ENCODE measurements around the gene SFN. TPM values are rescaled to one million over a fixed set of nuclear protein-coding genes. Genes with fewer than 3 reads are reported as not detected.

Gene SFN
- total RNA-seq, 1 experiment from 2014 or later: 245 TPM

DNA sequence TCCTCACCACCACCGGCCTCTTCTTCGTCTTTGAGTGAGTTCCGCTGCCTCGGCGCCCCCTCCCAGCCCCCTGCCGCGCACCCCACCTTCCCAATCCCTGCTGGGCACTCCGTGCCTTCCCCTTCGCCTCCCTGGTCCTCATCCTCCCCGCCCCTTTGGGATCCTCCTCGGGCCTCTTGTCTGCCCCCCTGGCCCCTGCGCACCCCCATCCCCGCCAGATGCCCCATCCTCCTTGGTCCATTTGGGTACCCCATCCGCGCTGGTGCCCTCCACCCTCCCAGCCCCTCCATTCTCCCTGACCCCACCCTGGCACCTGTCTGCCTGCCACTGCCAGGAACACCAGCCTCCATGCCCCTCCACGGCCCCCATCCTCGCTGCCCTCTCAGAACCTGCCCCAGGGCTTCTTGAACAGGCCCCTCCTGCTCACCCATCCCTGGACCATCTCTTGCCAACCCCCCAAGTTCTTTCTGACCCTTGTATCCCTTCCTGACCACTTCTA, 35.8 kb upstream of the SFN start (continued):
- TF ChIP-seq, protein P1, sequence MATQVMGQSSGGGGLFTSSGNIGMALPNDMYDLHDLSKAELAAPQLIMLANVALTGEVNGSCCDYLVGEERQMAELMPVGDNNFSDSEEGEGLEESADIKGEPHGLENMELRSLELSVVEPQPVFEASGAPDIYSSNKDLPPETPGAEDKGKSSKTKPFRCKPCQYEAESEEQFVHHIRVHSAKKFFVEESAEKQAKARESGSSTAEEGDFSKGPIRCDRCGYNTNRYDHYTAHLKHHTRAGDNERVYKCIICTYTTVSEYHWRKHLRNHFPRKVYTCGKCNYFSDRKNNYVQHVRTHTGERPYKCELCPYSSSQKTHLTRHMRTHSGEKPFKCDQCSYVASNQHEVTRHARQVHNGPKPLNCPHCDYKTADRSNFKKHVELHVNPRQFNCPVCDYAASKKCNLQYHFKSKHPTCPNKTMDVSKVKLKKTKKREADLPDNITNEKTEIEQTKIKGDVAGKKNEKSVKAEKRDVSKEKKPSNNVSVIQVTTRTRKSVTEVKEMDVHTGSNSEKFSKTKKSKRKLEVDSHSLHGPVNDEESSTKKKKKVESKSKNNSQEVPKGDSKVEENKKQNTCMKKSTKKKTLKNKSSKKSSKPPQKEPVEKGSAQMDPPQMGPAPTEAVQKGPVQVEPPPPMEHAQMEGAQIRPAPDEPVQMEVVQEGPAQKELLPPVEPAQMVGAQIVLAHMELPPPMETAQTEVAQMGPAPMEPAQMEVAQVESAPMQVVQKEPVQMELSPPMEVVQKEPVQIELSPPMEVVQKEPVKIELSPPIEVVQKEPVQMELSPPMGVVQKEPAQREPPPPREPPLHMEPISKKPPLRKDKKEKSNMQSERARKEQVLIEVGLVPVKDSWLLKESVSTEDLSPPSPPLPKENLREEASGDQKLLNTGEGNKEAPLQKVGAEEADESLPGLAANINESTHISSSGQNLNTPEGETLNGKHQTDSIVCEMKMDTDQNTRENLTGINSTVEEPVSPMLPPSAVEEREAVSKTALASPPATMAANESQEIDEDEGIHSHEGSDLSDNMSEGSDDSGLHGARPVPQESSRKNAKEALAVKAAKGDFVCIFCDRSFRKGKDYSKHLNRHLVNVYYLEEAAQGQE (IDR thresholded peaks at IDR 0.05; ENCODE audit: low read depth): no peak
- TF ChIP-seq SRF (IDR thresholded peaks at IDR 0.05; ENCODE audit: low read depth): no peak
- TF ChIP-seq FOSL1 (IDR thresholded peaks at IDR 0.05; ENCODE audit: low read depth): no peak

DNA sequence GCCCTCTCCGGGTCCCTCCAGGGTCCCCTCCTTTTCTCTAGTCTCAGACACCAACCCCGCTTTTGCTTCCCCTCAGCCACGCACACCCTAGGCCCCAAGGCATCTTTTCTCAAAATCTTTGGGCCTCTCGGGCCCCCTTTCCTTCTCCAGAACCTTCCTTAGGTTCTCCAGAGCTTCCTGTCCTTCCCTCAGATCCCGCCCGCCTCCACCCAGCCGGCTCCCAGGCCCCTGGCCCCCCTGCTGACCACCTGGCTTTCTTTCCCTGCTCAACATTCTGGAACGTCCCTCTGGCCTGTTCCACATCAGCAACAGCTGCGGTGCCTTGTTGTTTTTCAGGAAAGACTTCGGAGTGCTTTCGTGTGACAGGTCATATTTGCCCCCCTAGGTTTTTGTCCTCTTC, 35.3 kb upstream of the SFN start:
- ATAC-seq: no peak
- TF ChIP-seq JUND (IDR thresholded peaks at IDR 0.05): no peak
- no peak for TF ChIP-seq EGR1 (IDR thresholded peaks at IDR 0.05; ENCODE audit: low read depth)
- TF ChIP-seq RAD21 (IDR thresholded peaks at IDR 0.05; ENCODE audit: low read depth): no peak
- TF ChIP-seq, protein P1 (IDR thresholded peaks at IDR 0.05; ENCODE audit: low read depth): no peak
- no peak for TF ChIP-seq CBX3 (IDR thresholded peaks at IDR 0.05; ENCODE audit: low read depth)
- TF ChIP-seq SRF (IDR thresholded peaks at IDR 0.05; ENCODE audit: low read depth): no peak
- TF ChIP-seq, protein P2, sequence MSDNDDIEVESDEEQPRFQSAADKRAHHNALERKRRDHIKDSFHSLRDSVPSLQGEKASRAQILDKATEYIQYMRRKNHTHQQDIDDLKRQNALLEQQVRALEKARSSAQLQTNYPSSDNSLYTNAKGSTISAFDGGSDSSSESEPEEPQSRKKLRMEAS (IDR thresholded peaks at IDR 0.05): no peak
- no peak for TF ChIP-seq ZNF274 (IDR thresholded peaks at IDR 0.05; ENCODE audit: low read depth, low read length)
- no peak for TF ChIP-seq ZFX (IDR thresholded peaks at IDR 0.05)
- no peak for TF ChIP-seq EZH2phosphoT487 (IDR thresholded peaks at IDR 0.05; ENCODE audit: borderline replicate concordance)
- no peak for TF ChIP-seq ELF1 (IDR thresholded peaks at IDR 0.05; ENCODE audit: borderline replicate concordance, low read depth)
- no peak for TF ChIP-seq EZH2 (IDR thresholded peaks at IDR 0.05)
- no peak for TF ChIP-seq YY1 (IDR thresholded peaks at IDR 0.05; ENCODE audit: extremely low read depth, insufficient replicate concordance, low read depth, low read length)
- TF ChIP-seq, protein P3, sequence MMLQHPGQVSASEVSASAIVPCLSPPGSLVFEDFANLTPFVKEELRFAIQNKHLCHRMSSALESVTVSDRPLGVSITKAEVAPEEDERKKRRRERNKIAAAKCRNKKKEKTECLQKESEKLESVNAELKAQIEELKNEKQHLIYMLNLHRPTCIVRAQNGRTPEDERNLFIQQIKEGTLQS (IDR thresholded peaks at IDR 0.05): no peak
- no peak for TF ChIP-seq CEBPB (IDR thresholded peaks at IDR 0.05; ENCODE audit: low read depth)
- no peak for TF ChIP-seq POLR2AphosphoS5 (IDR thresholded peaks at IDR 0.05; ENCODE audit: low read depth, low read length)
- TF ChIP-seq POLR2A (IDR thresholded peaks at IDR 0.05; ENCODE audit: borderline replicate concordance, extremely low read depth, insufficient read depth, insufficient read length): no peak
- no peak for TF ChIP-seq TCF7L2 (IDR thresholded peaks at IDR 0.05; ENCODE audit: borderline replicate concordance, extremely low read depth, insufficient read depth, insufficient read length)

More for the DNA sequence above, 35.3 kb upstream of the SFN start:
- H3K4me1 ChIP-seq (ENCODE audit: control insufficient read depth in 1 of 2, insufficient read depth in 2 of 2, low read length in 2 of 2): peaks cover 23 to 43% of the 10 kb centered on the region in 2 experiments
- no peaks in the 10 kb centered on the region for H4K20me1 ChIP-seq (ENCODE audit: insufficient read depth)
- peak overlapping the region; percentile 67 to 70 for H3K4me3 ChIP-seq (replicated peaks in 1 of 2; ENCODE audit: low read depth in 1 of 2, low read length in 2 of 2)
- peak overlapping the region; percentile 67 for H3K9ac ChIP-seq (ENCODE audit: low read length)
- H3K4me2 ChIP-seq (ENCODE audit: low read length): peak overlapping the region; percentile 92
- BruUV-seq (replicated peaks): no TSS peak
- H3K27ac ChIP-seq (ENCODE audit: low read depth, low read length): peak overlapping the region; percentile 5; the same call in 1 of the 2 replicates
- ChIA-PET CTCF (no interaction called here), POLR2A (no interaction called here), RAD21 (ENCODE audit: low non-redundant PET in 1 of 2, low total read pairs in 2 of 2, uncharacterized antibody in 2 of 2, unreplicated experiment in 2 of 2) (no interaction called here)
- H3K9me2 ChIP-seq (ENCODE audit: insufficient read depth): no peaks in the 10 kb centered on the region
- intact Hi-C loops (cut with micrococcal nuclease): no loop called here
- no peaks in the 10 kb centered on the region for H3K27me3 ChIP-seq (ENCODE audit: insufficient read depth, low read length)
- H2AFZ ChIP-seq (ENCODE audit: low read depth, low read length, poor library complexity, severe bottlenecking): no peak overlapping the region
- DNase-seq (ENCODE audit: low read depth, low spot score): no peak
- H3K9me3 ChIP-seq (ENCODE audit: control insufficient read depth in 1 of 2, insufficient read depth in 1 of 2, low read depth in 1 of 2, low read length in 2 of 2): no peaks in the 10 kb centered on the region
- H3K79me2 ChIP-seq (ENCODE audit: insufficient read depth, low read length): peaks cover 53% of the 10 kb centered on the region
- peaks cover 7 to 19% of the 10 kb centered on the region in 2 experiments for H3K36me3 ChIP-seq (ENCODE audit: control insufficient read depth in 1 of 2, insufficient read depth in 2 of 2, low read length in 2 of 2)
